Left lung (tissue), 10 donors: ENCODE results near the gene PHF2. TPM values are rescaled to one million over a fixed set of nuclear protein-coding genes. Genes with fewer than 3 reads are reported as not detected.

Experiments
- ATAC-seq: fragments of 200-7000 bp; cut with Tn5 transposase; one replicate; pipeline ENCODE4 v1.9.1; 2020; ENCODE audit warnings: moderate library complexity
- DNase-seq, 4 donors: peaks; one replicate each; pipeline ENCODE4 v3.0.0-alpha.2; 2013 to 2020
- H3K27ac ChIP-seq, 2 donors: fragments of 200-600 bp; sonication (generic) in 1 of 2; one replicate each; pipeline versions ENCODE4 v1.5.0 to v1.8.0; 2020 to 2021
- H3K27me3 ChIP-seq, 2 donors: fragments of 200-600 bp; sonication (generic) in 1 of 2; one replicate each; pipeline versions ENCODE4 v1.5.0 to v1.8.0; 2020 to 2021
- H3K36me3 ChIP-seq, 2 donors: fragments of 200-600 bp; sonication (generic) in 1 of 2; one replicate each; pipeline versions ENCODE4 v1.5.0 to v1.8.0; 2020 to 2021
- H3K4me1 ChIP-seq, 2 donors: fragments of 200-600 bp; one replicate each; pipeline ENCODE4 v1.8.0; 2021
- H3K4me3 ChIP-seq, 2 donors: fragments of 200-600 bp; sonication (generic) in 1 of 2; one replicate each; pipeline versions ENCODE4 v1.5.0 to v1.8.0; 2020 to 2021; ENCODE audit warnings: mild to moderate bottlenecking in 1 of 2
- H3K9me3 ChIP-seq, 2 donors: fragments of 200-600 bp; sonication (generic) in 1 of 2; one replicate each; pipeline versions ENCODE4 v1.5.0 to v1.8.0; 2020 to 2021
- CTCF ChIP-seq, 2 donors: fragments of 200-600 bp; sonication (generic) in 1 of 2; IDR thresholded peaks; one replicate each; pipeline versions ENCODE4 v1.5.0 to v1.8.0; 2021; ENCODE audit warnings: antibody characterized with exemption in 2 of 2
- intact Hi-C, 2 donors: fragments of 100-400 bp; cut with DNase I; formaldehyde crosslinking; loops; one replicate each; pipeline versions ENCODE4 v1.11.2 to v1.14.2; 2022
- polyA plus RNA-seq, 6 donors: library from polyadenylated mRNA; unstranded; fragments of 120-200 nt; gene quantifications; one replicate each; pipeline ENCODE4 v1.2.1, GENCODE V29; 2013; ENCODE audit not compliant: insufficient read length in 6 of 6
- total RNA-seq, 2 donors: library from RNA; stranded (reverse); fragmentation: NEBNext Ultra II Directional; extraction: Animal tissue kit (Norgen Biotek cat#: 25700); gene quantifications; one replicate each; pipeline ENCODE4 v1.2.1, GENCODE V29; 2021
- donor health status: DM: no; HTN: yes; CAD: no.
- donor health status: DM: no; HTN: no; CAD: no.

The PHF2 gene
- total and polyA plus RNA-seq, 8 donors, result 29.1 to 53.7 (median 42.3) TPM

DNA sequence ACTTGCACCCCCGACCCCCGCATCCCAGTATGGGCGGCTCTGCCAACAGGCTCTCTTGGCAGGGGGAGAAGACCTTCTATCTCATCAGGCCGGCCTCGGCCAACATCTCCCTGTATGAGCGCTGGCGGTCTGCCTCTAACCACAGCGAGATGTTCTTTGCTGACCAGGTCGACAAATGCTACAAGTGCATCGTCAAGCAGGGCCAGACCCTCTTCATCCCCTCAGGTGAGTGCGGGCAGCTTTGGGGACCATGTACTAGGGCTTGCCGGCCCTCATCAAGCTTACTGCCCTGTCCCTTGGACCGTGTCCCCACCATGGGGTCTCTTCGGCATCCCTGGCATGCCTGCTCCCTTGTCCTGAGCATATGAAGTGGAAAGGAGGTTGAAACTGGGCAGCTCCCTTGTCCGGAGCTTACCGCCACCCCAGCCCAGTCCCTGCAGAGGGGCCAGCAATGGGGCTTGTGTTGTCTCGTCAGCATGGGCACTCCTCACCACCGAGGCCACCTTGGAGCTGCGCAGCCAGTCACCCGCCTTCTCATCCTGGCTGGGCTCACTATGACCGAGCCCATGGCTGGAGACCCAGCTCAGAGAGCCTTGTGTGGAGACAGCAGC lies 78.1 kb downstream of the PHF2 start:
- Histone ChIP-seq H3K27me3 (no peaks in the 10 kb centered on the region), H3K9me3 (no peaks in the 10 kb centered on the region), H3K4me3 (no peak overlapping the region), H3K4me1 (no peaks in the 10 kb centered on the region), H3K27ac (no peak overlapping the region), H3K36me3 (peaks cover 0 to 99% of the 10 kb centered on the region in 2 donors)
- intact Hi-C loops, result no loop called here
- no peak for ATAC-seq
- DNase-seq, result peak in 2 of 4 donors; percentile 19 to 61
- TF ChIP-seq CTCF (IDR thresholded peaks at IDR 0.05), result no peak

DNA sequence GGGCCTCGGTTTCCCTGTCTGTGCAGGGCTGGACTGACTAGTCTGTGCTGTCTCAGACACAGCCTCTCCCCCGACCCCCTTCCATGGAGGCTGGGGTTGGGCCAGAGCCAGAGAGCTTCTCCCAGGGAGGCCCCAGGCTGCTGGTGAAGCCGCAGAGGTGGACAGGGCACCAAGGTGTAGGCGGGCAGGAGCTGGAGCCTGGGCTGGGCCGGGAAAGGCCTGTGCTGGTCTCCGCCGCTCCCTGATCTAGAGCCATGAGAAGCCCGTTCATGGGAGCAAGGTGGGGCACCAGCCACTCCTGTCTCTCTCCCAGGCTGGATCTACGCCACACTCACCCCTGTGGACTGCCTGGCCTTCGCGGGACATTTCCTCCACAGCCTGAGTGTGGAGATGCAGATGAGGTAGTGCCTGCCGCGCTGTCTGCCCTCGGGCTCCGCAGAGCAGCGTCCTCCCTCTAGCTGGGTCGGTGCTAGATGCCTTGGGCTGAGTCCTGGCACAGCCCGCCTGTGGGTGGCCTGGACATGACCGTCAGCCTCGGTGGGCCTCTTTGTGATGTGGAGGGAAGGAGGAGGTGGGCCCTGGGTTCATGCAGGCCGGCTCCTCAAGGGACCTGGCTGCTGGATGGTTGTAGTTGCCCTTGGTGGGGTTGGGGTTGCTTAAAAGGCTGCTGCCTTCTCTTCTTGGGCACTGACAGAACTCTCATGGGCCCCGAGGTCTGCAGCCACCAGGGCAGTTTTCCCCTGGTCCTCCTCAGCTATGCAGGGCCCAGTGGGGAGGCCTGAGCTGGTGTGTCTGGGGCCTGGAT lies 79.4 kb downstream of the PHF2 start:
- no peaks in the 10 kb centered on the region for H3K27me3 ChIP-seq
- intact Hi-C loops, result no loop called here
- TF ChIP-seq CTCF (IDR thresholded peaks at IDR 0.05), result no peak
- H3K4me1 ChIP-seq, result no peaks in the 10 kb centered on the region
- ATAC-seq (no peak), DNase-seq (peak in 2 of 4 donors; percentile 24 to 65)
- H3K36me3 ChIP-seq, result peaks cover 0 to 98% of the 10 kb centered on the region in 2 donors
- no peak overlapping the region for H3K27ac ChIP-seq
- H3K4me3 ChIP-seq, result no peak overlapping the region
- no peaks in the 10 kb centered on the region for H3K9me3 ChIP-seq

GRCh38 chr9:93656426-93657239 lies 80.2 kb downstream of the PHF2 start:
- Histone ChIP-seq H3K36me3 (peaks cover 0 to 90% of the 10 kb centered on the region in 2 donors), H3K27me3 (no peaks in the 10 kb centered on the region), H3K27ac (no peak overlapping the region), H3K9me3 (no peaks in the 10 kb centered on the region), H3K4me3 (no peak overlapping the region), H3K4me1 (no peaks in the 10 kb centered on the region)
- ATAC-seq (no peak), DNase-seq (peak in 2 of 4 donors; percentile 10 to 53)
- TF ChIP-seq CTCF (IDR thresholded peaks at IDR 0.05), result no peak
- intact Hi-C loops, result no loop called here

GRCh38 chr9:93657331-93658111 lies 81.1 kb downstream of the PHF2 start:
- peaks cover 0 to 86% of the 10 kb centered on the region in 2 donors for H3K36me3 ChIP-seq
- H3K4me3 ChIP-seq, result no peak overlapping the region
- no peak for ATAC-seq
- TF ChIP-seq CTCF (IDR thresholded peaks at IDR 0.05), result no peak
- no peaks in the 10 kb centered on the region for H3K27me3 ChIP-seq
- no peak overlapping the region for H3K27ac ChIP-seq
- DNase-seq, result peak in 2 of 4 donors; percentile 19 to 55
- no peaks in the 10 kb centered on the region for H3K9me3 ChIP-seq
- H3K4me1 ChIP-seq, result no peaks in the 10 kb centered on the region
- intact Hi-C loops, result no loop called here
